ENCODE measurements around the gene PPP1R36.

Gene PPP1R36

DNA sequence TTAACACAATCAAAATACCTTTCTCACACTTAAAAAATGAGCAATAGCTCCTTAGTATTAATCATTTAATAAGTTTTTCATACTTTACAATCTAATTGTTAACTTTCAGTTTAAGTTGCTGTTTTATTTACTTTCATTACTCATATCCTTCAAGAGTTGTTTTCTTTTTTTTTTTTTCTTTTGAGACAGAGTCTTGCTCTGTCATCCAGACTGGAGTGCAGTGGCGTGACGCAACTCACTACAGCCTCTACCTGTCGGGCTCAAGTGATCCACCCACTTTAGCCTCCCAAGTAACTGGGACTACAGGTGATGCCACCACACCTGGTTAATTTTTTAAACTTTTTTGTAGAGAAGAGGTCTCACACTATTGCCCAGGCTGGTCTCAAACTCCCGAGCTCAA lies 29.1 kb upstream of the PPP1R36 start:
- Histone ChIP-seq H3K4me1 (ENCODE audit: control insufficient read depth in 2 of 2, insufficient read depth in 2 of 2, low read length in 2 of 2) (no peaks in the 10 kb centered on the region), H3K27ac (ENCODE audit: low read depth in 2 of 2, low read length in 2 of 2) (no peak overlapping the region), H3K36me3 (ENCODE audit: control insufficient read depth in 2 of 2, insufficient read depth in 2 of 2, low read length in 2 of 2) (peaks cover 19 to 22% of the 10 kb centered on the region in 2 donors), H3K9me3 (ENCODE audit: control insufficient read depth in 2 of 2, low read length in 2 of 2) (no peaks in the 10 kb centered on the region), H3K27me3 (ENCODE audit: control insufficient read depth in 2 of 2, insufficient read depth in 2 of 2, low read length in 2 of 2) (no peaks in the 10 kb centered on the region), H3K9ac (ENCODE audit: low read depth in 1 of 2, low read length in 2 of 2) (no peak overlapping the region), H3K4me3 (ENCODE audit: low read length in 2 of 2) (no peak overlapping the region)

GRCh38 chr14:64522591-64523355 lies 27.0 kb upstream of the PPP1R36 start:
- Histone ChIP-seq H3K36me3 (ENCODE audit: control insufficient read depth in 2 of 2, insufficient read depth in 2 of 2, low read length in 2 of 2) (peaks cover 19 to 22% of the 10 kb centered on the region in 2 donors), H3K4me3 (ENCODE audit: low read length in 2 of 2) (no peak overlapping the region), H3K27ac (ENCODE audit: low read depth in 2 of 2, low read length in 2 of 2) (no peak overlapping the region), H3K9ac (ENCODE audit: low read depth in 1 of 2, low read length in 2 of 2) (no peak overlapping the region), H3K4me1 (ENCODE audit: control insufficient read depth in 2 of 2, insufficient read depth in 2 of 2, low read length in 2 of 2) (no peaks in the 10 kb centered on the region), H3K9me3 (ENCODE audit: control insufficient read depth in 2 of 2, low read length in 2 of 2) (no peaks in the 10 kb centered on the region), H3K27me3 (ENCODE audit: control insufficient read depth in 2 of 2, insufficient read depth in 2 of 2, low read length in 2 of 2) (no peaks in the 10 kb centered on the region)

DNA sequence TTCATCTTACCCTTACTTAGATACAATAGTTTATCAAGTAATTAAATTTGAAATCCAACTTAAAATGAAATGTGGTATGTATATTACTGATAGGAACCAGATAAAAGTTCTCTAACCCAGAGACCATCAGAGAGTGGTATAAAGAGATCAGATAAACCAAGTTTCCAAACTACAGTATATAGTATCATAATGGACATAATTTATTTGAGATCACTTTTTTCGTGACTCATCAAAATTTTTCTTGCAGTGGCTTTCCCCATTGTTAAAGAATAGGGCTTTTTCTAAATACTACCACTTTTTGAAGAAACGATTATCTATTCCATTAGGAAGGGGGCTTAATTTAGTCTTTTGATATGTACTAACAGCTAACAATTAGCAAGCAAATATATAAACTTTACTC lies 24.4 kb upstream of the PPP1R36 start:
- Histone ChIP-seq H3K4me1 (ENCODE audit: control insufficient read depth in 2 of 2, insufficient read depth in 2 of 2, low read length in 2 of 2) (no peaks in the 10 kb centered on the region), H3K27me3 (ENCODE audit: control insufficient read depth in 2 of 2, insufficient read depth in 2 of 2, low read length in 2 of 2) (no peaks in the 10 kb centered on the region), H3K4me3 (ENCODE audit: low read length in 2 of 2) (no peak overlapping the region), H3K9me3 (ENCODE audit: control insufficient read depth in 2 of 2, low read length in 2 of 2) (no peaks in the 10 kb centered on the region), H3K9ac (ENCODE audit: low read depth in 1 of 2, low read length in 2 of 2) (no peak overlapping the region), H3K27ac (ENCODE audit: low read depth in 2 of 2, low read length in 2 of 2) (no peak overlapping the region), H3K36me3 (ENCODE audit: control insufficient read depth in 2 of 2, insufficient read depth in 2 of 2, low read length in 2 of 2) (peaks cover 19 to 22% of the 10 kb centered on the region in 2 donors)

GRCh38 chr14:64531567-64531966 lies 18.2 kb upstream of the PPP1R36 start:
- no peaks in the 10 kb centered on the region for H3K27me3 ChIP-seq (ENCODE audit: control insufficient read depth in 2 of 2, insufficient read depth in 2 of 2, low read length in 2 of 2)
- H3K9ac ChIP-seq (ENCODE audit: low read depth in 1 of 2, low read length in 2 of 2), result no peak overlapping the region
- H3K36me3 ChIP-seq (ENCODE audit: control insufficient read depth in 2 of 2, insufficient read depth in 2 of 2, low read length in 2 of 2), result no peaks in the 10 kb centered on the region
- H3K4me1 ChIP-seq (ENCODE audit: control insufficient read depth in 2 of 2, insufficient read depth in 2 of 2, low read length in 2 of 2), result no peaks in the 10 kb centered on the region
- H3K4me3 ChIP-seq (ENCODE audit: low read length in 2 of 2), result no peak overlapping the region
- no peaks in the 10 kb centered on the region for H3K9me3 ChIP-seq (ENCODE audit: control insufficient read depth in 2 of 2, low read length in 2 of 2)
- H3K27ac ChIP-seq (ENCODE audit: low read depth in 2 of 2, low read length in 2 of 2), result no peak overlapping the region

- Histone ChIP-seq H3K27me3 (ENCODE audit: control insufficient read depth in 2 of 2, insufficient read depth in 2 of 2, low read length in 2 of 2) (no peaks in the 10 kb centered on the region), H3K9ac (ENCODE audit: low read depth in 1 of 2, low read length in 2 of 2) (no peak overlapping the region), H3K9me3 (ENCODE audit: control insufficient read depth in 2 of 2, low read length in 2 of 2) (peaks cover 0 to 3% of the 10 kb centered on the region in 2 donors), H3K4me1 (ENCODE audit: control insufficient read depth in 2 of 2, insufficient read depth in 2 of 2, low read length in 2 of 2) (peaks cover 9 to 10% of the 10 kb centered on the region in 2 donors), H3K4me3 (ENCODE audit: low read length in 2 of 2) (no peak overlapping the region), H3K36me3 (ENCODE audit: control insufficient read depth in 2 of 2, insufficient read depth in 2 of 2, low read length in 2 of 2) (no peaks in the 10 kb centered on the region), H3K27ac (ENCODE audit: low read depth in 2 of 2, low read length in 2 of 2) (no peak overlapping the region)
These were observed 13.1 kb upstream of the PPP1R36 start for GRCh38 chr14:64536488-64537245.

- H3K9ac ChIP-seq (ENCODE audit: low read depth in 1 of 2, low read length in 2 of 2), result peak within 1 kb of the TSS; percentile 55 to 65
- H3K27me3 ChIP-seq (ENCODE audit: control insufficient read depth in 2 of 2, insufficient read depth in 2 of 2, low read length in 2 of 2), result no peaks in the 10 kb centered on the region
- peak within 1 kb of the TSS; percentile 95 to 96 for H3K27ac ChIP-seq (ENCODE audit: low read depth in 2 of 2, low read length in 2 of 2)
- peaks cover 13 to 16% of the 10 kb centered on the region in 2 donors for H3K4me1 ChIP-seq (ENCODE audit: control insufficient read depth in 2 of 2, insufficient read depth in 2 of 2, low read length in 2 of 2)
- peak within 1 kb of the TSS; percentile 73 to 84 for H3K4me3 ChIP-seq (ENCODE audit: low read length in 2 of 2)
- H3K36me3 ChIP-seq (ENCODE audit: control insufficient read depth in 2 of 2, insufficient read depth in 2 of 2, low read length in 2 of 2), result no peaks in the 10 kb centered on the region
- peaks cover 0 to 3% of the 10 kb centered on the region in 2 donors for H3K9me3 ChIP-seq (ENCODE audit: control insufficient read depth in 2 of 2, low read length in 2 of 2)
These were observed 9.3 kb upstream of the PPP1R36 start, which contains the start of gene HSPA2 for GRCh38 chr14:64540208-64541202. Gene HSPA2 (plus strand): TSS chr14:64540741. CDS start chr14:64540850, 109 bp downstream.

- Histone ChIP-seq H3K4me1 (ENCODE audit: control insufficient read depth in 2 of 2, insufficient read depth in 2 of 2, low read length in 2 of 2) (peaks cover 13 to 16% of the 10 kb centered on the region in 2 donors), H3K27me3 (ENCODE audit: control insufficient read depth in 2 of 2, insufficient read depth in 2 of 2, low read length in 2 of 2) (no peaks in the 10 kb centered on the region), H3K36me3 (ENCODE audit: control insufficient read depth in 2 of 2, insufficient read depth in 2 of 2, low read length in 2 of 2) (no peaks in the 10 kb centered on the region), H3K4me3 (ENCODE audit: low read length in 2 of 2) (peak overlapping the region; percentile 72 to 76), H3K9ac (ENCODE audit: low read depth in 1 of 2, low read length in 2 of 2) (no peak overlapping the region), H3K9me3 (ENCODE audit: control insufficient read depth in 2 of 2, low read length in 2 of 2) (peaks cover 0 to 3% of the 10 kb centered on the region in 2 donors), H3K27ac (ENCODE audit: low read depth in 2 of 2, low read length in 2 of 2) (peak overlapping the region in 1 of 2 donors; percentile 58)
These were observed 8.3 kb upstream of the PPP1R36 start for GRCh38 chr14:64541261-64541971.

DNA sequence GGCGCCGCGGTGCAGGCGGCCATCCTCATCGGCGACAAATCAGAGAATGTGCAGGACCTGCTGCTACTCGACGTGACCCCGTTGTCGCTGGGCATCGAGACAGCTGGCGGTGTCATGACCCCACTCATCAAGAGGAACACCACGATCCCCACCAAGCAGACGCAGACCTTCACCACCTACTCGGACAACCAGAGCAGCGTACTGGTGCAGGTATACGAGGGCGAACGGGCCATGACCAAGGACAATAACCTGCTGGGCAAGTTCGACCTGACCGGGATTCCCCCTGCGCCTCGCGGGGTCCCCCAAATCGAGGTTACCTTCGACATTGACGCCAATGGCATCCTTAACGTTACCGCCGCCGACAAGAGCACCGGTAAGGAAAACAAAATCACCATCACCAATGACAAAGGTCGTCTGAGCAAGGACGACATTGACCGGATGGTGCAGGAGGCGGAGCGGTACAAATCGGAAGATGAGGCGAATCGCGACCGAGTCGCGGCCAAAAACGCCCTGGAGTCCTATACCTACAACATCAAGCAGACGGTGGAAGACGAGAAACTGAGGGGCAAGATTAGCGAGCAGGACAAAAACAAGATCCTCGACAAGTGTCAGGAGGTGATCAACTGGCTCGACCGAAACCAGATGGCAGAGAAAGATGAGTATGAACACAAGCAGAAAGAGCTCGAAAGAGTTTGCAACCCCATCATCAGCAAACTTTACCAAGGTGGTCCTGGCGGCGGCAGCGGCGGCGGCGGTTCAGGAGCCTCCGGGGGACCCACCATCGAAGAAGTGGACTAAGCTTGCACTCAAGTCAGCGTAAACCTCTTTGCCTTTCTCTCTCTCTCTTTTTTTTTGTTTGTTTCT lies 7.6 kb upstream of the PPP1R36 start:
- H3K36me3 ChIP-seq (ENCODE audit: control insufficient read depth in 2 of 2, insufficient read depth in 2 of 2, low read length in 2 of 2), result no peaks in the 10 kb centered on the region

More for the DNA sequence above, 7.6 kb upstream of the PPP1R36 start:
- Histone ChIP-seq H3K27me3 (ENCODE audit: control insufficient read depth in 2 of 2, insufficient read depth in 2 of 2, low read length in 2 of 2) (no peaks in the 10 kb centered on the region), H3K9me3 (ENCODE audit: control insufficient read depth in 2 of 2, low read length in 2 of 2) (peaks cover 0 to 3% of the 10 kb centered on the region in 2 donors), H3K9ac (ENCODE audit: low read depth in 1 of 2, low read length in 2 of 2) (no peak overlapping the region), H3K27ac (ENCODE audit: low read depth in 2 of 2, low read length in 2 of 2) (no peak overlapping the region), H3K4me3 (ENCODE audit: low read length in 2 of 2) (peak overlapping the region; percentile 72 to 76), H3K4me1 (ENCODE audit: control insufficient read depth in 2 of 2, insufficient read depth in 2 of 2, low read length in 2 of 2) (peaks cover 13 to 16% of the 10 kb centered on the region in 2 donors)

Data from mucosa of rectum (tissue), 2 donors.